Activated B cell treated with CpG ODN at 0.5 μM for 24 hours (primary cell): ENCODE results near the gene EVC. TPM values are rescaled to one million over a fixed set of nuclear protein-coding genes. Genes with fewer than 3 reads are reported as not detected.

Experiments
- ATAC-seq: fragments of 200-7000 bp; cut with Tn5 transposase; one replicate; pipeline ENCODE4 v1.10.0; 2021; ENCODE audit warnings: low read depth, mild to moderate bottlenecking, moderate library complexity
- CTCF ChIA-PET: fragments of 350-600 bp; sonication (Branson Sonifier 250); formaldehyde crosslinking; loops from one replicate; lab custom pipeline; 2021; ENCODE audit warnings: antibody characterized with exemption; lab: Charles Lee
- POLR2A ChIA-PET: fragments of 350-600 bp; sonication (Branson Sonifier 250); formaldehyde crosslinking; loops from one replicate; lab custom pipeline; 2021; ENCODE audit warnings: antibody characterized with exemption; lab: Charles Lee
- DNase-seq: peaks from one replicate; pipeline ENCODE4 v3.0.0; 2022
- H3K27ac Mint-ChIP-seq: one replicate; pipeline ENCODE4 v1.8.0; 2020; ENCODE audit warnings: mixed read lengths
- H3K27me3 Mint-ChIP-seq: one replicate; pipeline ENCODE4 v1.8.0; 2021; ENCODE audit warnings: mixed read lengths
- H3K36me3 Mint-ChIP-seq: one replicate; pipeline ENCODE4 v1.8.0; 2021; ENCODE audit warnings: low read depth, mixed read lengths
- H3K4me1 Mint-ChIP-seq: one replicate; pipeline ENCODE4 v1.8.0; 2021; ENCODE audit warnings: mixed read lengths
- H3K4me3 Mint-ChIP-seq: one replicate; pipeline ENCODE4 v1.8.0; 2020; ENCODE audit warnings: mild to moderate bottlenecking, mixed read lengths
- H3K9me3 Mint-ChIP-seq: one replicate; pipeline ENCODE4 v1.8.0; 2020; ENCODE audit warnings: mixed read lengths
- intact Hi-C: fragments of 100-400 bp; cut with micrococcal nuclease; formaldehyde crosslinking; loops from one replicate; pipeline ENCODE4 v1.15.1; 2024
- total RNA-seq: library from RNA; stranded (reverse); gene quantifications from 2 replicates; pipeline ENCODE4 v1.2.3, GENCODE V29; 2022
- TF ChIP-seq, protein P1 (sequence below): fragments of 200-600 bp; IDR thresholded peaks from one replicate; pipeline ENCODE4 v1.8.0; 2022; ENCODE audit warnings: antibody characterized with exemption, mild to moderate bottlenecking

EVC gene
- total RNA-seq, 1 donor from 2014 or later: 0.16 TPM

DNA sequence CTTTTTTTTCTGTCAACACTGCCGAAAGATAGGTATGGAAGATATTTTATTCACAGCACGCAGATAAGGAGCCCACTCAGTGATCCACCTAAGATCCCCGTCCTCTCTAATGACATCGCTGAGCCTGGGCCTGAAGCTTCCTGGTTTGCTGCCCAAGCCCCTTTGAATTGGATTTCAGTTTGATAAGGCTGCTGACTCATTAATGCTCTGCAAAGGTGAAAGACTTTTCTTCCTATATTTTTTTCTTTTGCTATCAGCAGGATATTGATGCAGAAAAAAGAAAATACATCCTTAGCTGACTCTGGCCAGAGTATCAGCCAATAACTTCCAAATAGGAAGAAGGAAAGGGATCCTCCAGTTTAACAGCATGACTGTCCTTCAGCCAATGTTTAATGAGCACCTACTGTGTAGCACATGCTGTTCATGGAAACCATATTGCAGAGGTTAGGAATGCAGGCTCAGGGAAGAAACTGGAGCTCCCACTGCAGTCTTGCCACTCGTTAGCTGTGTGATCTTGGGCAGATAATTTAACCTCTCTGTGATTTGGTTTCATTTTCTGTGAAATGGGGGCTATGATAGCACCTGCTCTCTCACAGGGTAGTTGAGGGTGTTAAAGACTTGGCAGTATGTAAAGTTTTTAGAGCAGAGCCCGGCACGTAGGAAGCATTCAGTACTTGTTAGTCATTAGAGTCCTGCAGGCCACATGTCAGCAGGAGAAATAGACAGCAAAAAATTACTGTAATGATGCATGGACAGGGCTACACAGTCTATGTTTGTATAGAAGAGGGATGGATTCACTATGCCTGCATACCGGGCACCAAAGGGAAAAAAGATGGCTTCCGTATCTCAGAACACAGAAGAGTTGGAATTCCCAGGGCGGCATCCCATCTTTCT is 39.3 kb downstream of the EVC start:
- ChIA-PET CTCF (no interaction called here), POLR2A (no interaction called here)
- H3K4me1 Mint-ChIP-seq: no peaks in the 10 kb centered on the region
- H3K36me3 Mint-ChIP-seq: no peaks in the 10 kb centered on the region
- no peak overlapping the region for H3K4me3 Mint-ChIP-seq
- H3K27me3 Mint-ChIP-seq: no peaks in the 10 kb centered on the region
- intact Hi-C loops: no loop called here
- H3K9me3 Mint-ChIP-seq: no peaks in the 10 kb centered on the region
- no peak overlapping the region for H3K27ac Mint-ChIP-seq
- DNase-seq (no peak), ATAC-seq (no peak)
- TF ChIP-seq, protein P1, sequence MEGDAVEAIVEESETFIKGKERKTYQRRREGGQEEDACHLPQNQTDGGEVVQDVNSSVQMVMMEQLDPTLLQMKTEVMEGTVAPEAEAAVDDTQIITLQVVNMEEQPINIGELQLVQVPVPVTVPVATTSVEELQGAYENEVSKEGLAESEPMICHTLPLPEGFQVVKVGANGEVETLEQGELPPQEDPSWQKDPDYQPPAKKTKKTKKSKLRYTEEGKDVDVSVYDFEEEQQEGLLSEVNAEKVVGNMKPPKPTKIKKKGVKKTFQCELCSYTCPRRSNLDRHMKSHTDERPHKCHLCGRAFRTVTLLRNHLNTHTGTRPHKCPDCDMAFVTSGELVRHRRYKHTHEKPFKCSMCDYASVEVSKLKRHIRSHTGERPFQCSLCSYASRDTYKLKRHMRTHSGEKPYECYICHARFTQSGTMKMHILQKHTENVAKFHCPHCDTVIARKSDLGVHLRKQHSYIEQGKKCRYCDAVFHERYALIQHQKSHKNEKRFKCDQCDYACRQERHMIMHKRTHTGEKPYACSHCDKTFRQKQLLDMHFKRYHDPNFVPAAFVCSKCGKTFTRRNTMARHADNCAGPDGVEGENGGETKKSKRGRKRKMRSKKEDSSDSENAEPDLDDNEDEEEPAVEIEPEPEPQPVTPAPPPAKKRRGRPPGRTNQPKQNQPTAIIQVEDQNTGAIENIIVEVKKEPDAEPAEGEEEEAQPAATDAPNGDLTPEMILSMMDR: no peak

DNA sequence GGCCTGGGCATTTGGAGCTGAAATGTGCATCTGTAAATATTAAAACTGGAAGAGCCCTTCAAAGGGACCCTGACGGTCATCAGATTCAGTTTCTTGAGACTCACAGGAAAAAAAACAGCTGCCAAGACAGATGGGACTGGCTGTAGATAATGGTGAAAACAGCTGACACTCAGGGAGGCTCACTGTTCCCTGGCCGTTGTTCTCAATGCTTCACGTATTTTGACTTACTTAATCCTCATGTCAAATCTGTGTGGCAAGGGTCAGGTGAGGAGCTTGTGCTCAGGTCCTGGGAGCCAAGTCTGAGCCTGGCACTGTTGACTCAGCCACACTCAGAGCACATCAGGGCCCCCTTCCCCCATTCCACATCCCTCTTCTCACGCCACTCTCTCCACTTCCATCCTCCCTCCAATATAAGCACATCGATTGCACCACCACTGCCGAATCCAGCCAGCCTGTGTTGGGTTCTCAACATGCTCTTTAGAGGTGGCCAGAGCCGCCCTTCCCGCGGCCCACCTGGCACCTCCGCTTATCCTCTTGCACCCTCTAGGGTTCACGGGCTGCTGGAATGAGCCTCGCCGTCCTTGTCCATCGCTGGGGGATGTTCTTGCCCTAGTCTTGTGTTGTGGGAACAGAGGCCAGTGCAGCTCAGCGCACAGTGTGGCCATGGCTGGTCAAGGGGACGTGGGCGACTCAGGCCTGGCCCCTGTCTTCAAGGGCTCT is 40.1 kb downstream of the EVC start:
- H3K27me3 Mint-ChIP-seq: no peaks in the 10 kb centered on the region
- no peaks in the 10 kb centered on the region for H3K36me3 Mint-ChIP-seq
- no peak overlapping the region for H3K4me3 Mint-ChIP-seq
- TF ChIP-seq, protein P1: no peak
- ATAC-seq (no peak), DNase-seq (no peak)
- H3K27ac Mint-ChIP-seq: no peak overlapping the region
- no peaks in the 10 kb centered on the region for H3K9me3 Mint-ChIP-seq
- ChIA-PET CTCF (no interaction called here), POLR2A (no interaction called here)
- H3K4me1 Mint-ChIP-seq: no peaks in the 10 kb centered on the region
- intact Hi-C loops: no loop called here

DNA sequence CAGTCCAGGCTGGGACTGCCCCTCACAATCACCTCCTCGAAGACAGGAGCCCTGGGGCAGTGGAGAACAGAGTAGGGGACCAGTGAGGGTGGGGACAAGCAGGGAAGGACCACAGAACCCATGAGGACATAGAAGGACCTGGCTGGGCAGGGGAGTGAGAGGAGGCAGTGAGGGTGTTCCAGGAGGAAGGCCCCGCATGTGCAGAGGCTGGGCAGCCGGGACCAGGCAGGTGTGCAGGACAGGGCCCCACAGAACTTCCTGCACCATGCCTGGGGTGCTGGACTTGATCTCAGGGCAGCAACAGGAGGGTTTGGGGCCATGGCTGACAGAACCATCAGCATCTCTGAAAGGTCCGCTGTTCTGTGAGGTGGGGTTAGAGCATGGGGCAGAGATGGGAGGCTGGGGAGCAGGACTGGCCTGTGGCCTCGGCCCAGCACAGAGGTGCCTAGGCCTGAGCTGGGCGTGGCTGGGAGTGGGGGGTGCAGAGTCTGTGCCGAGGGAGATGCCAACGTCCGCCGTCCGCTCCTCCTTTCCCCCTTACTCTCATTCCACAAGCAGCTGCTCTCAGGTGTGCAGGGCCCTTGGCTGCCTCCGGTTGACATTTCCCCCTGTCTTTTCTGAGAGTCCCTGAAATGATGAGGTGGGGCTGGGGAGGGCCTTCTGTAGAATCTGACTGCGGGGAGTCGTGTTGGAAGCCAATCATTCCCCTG is 40.8 kb downstream of the EVC start:
- H3K4me1 Mint-ChIP-seq: no peaks in the 10 kb centered on the region
- no peaks in the 10 kb centered on the region for H3K27me3 Mint-ChIP-seq
- intact Hi-C loops: no loop called here
- no peaks in the 10 kb centered on the region for H3K36me3 Mint-ChIP-seq
- ChIA-PET POLR2A (no interaction called here), CTCF (no interaction called here)
- no peaks in the 10 kb centered on the region for H3K9me3 Mint-ChIP-seq
- ATAC-seq (no peak), DNase-seq (no peak)
- TF ChIP-seq, protein P1: no peak
- H3K27ac Mint-ChIP-seq: no peak overlapping the region
- no peak overlapping the region for H3K4me3 Mint-ChIP-seq

DNA sequence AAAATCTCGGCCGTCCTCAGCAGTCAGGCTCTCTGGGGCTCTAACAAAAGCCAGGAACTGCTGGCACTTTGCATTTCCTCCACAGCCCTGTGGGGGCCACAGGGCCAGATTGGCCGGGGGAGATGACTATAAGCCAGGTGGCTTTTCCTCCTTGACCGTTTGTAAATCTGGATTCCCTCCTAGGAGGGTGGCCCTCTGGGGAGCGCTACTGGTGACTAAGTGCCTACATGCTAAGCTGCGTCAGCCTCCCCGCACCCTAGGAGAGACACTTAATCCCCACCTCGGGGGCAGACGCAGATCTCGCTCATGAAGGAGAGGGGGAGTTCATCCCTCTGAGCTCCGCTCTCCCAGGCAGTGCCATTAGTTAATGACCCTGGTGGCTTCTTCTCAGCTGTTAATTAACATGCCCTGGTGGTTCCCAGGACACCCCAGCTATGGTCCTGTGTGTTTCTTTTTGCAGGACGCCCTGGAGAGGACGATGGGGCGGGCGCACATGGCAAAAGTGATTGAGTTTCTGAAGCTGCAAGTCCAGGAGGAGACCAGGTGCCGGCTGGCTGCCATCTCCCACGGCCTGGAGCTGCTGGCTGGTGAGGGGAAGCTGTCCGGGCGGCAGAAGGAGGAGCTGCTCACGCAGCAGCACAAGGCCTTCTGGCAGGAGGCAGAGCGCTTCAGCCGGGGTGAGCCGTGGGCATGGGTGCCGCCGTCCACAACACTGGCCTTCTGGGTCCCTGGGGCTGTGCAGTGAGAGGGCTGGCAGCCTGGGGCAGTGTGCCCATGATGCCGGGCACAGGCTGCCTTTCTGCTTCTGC is 41.6 kb downstream of the EVC start:
- ATAC-seq (no peak), DNase-seq (no peak)
- H3K27ac Mint-ChIP-seq: no peak overlapping the region
- no peaks in the 10 kb centered on the region for H3K9me3 Mint-ChIP-seq
- H3K4me3 Mint-ChIP-seq: no peak overlapping the region
- CTCF ChIA-PET: no interaction called here
- H3K27me3 Mint-ChIP-seq: no peaks in the 10 kb centered on the region
- POLR2A ChIA-PET: no interaction called here
- intact Hi-C loops: no loop called here
- no peaks in the 10 kb centered on the region for H3K36me3 Mint-ChIP-seq
- H3K4me1 Mint-ChIP-seq: no peaks in the 10 kb centered on the region
- TF ChIP-seq, protein P1: no peak
